DOHH2 (cell line): ENCODE measurements around the gene RAB10.

Experiments used
- H3F3A ChIP-seq: fragments of 200-600 bp; sonication (generic), shearing (Covaris generic); 2 replicates; pipeline ENCODE4 v1.6.0; 2016; ENCODE audit warnings: antibody characterized with exemption, mild to moderate bottlenecking; ENCODE audit not compliant: control insufficient read depth, insufficient read depth
- H3K27ac ChIP-seq: fragments of 200-600 bp; sonication (generic); 2 replicates; pipeline ENCODE4 v1.5.1; 2014; ENCODE audit warnings: low read depth, mild to moderate bottlenecking, low read length, moderate library complexity
- H3K27me3 ChIP-seq: fragments of 200-600 bp; sonication (generic); 2 replicates; pipeline ENCODE4 v1.6.1; 2014; ENCODE audit warnings: mild to moderate bottlenecking, low read length, mixed read lengths; ENCODE audit not compliant: control insufficient read depth
- H3K36me3 ChIP-seq: fragments of 200-600 bp; sonication (generic); 2 replicates; pipeline ENCODE4 v1.6.1; 2014; ENCODE audit warnings: mild to moderate bottlenecking, low read length, moderate library complexity, mixed read lengths; ENCODE audit not compliant: control insufficient read depth
- H3K4me1 ChIP-seq: fragments of 200-600 bp; sonication (generic); 2 replicates; pipeline ENCODE4 v1.6.1; 2014; ENCODE audit warnings: mild to moderate bottlenecking, low read length, mixed read lengths; ENCODE audit not compliant: control insufficient read depth
- H3K4me2 ChIP-seq: fragments of 200-600 bp; sonication (generic); 2 replicates; pipeline ENCODE4 v1.6.0; 2014; ENCODE audit warnings: mild to moderate bottlenecking, low read length, moderate library complexity
- H3K4me3 ChIP-seq: fragments of 200-600 bp; sonication (generic); 2 replicates; pipeline ENCODE4 v1.5.1; 2014; ENCODE audit warnings: mild to moderate bottlenecking, low read length, mixed read lengths
- H3K79me2 ChIP-seq: fragments of 200-600 bp; sonication (generic); 2 replicates; pipeline ENCODE4 v1.6.1; 2014; ENCODE audit warnings: mild to moderate bottlenecking, low read length, mixed read lengths; ENCODE audit not compliant: control insufficient read depth
- H3K9me2 ChIP-seq: fragments of 200-600 bp; sonication (generic); replicated peaks from 2 replicates; pipeline ENCODE4 v1.6.1; 2014; ENCODE audit warnings: mild to moderate bottlenecking, low read length, mixed read lengths; ENCODE audit not compliant: control insufficient read depth
- H3K9me3 ChIP-seq: fragments of 200-600 bp; sonication (generic); 2 replicates; pipeline ENCODE4 v1.6.1; 2014; ENCODE audit warnings: antibody characterized with exemption, low read length, mixed read lengths; ENCODE audit not compliant: control insufficient read depth, insufficient read depth
- H4K20me1 ChIP-seq: fragments of 200-600 bp; sonication (generic); 2 replicates; pipeline ENCODE4 v1.6.0; 2014; ENCODE audit warnings: low read depth, mild to moderate bottlenecking, antibody characterized with exemption, low read length, moderate library complexity; ENCODE audit not compliant: control insufficient read depth, insufficient read depth
- CTCF ChIP-seq: fragments of 200-600 bp; sonication (generic); IDR thresholded peaks from one replicate; pipeline ENCODE4 v1.5.1; 2014; ENCODE audit warnings: antibody characterized with exemption, mild to moderate bottlenecking, low read depth, low read length; ENCODE audit not compliant: poor library complexity, severe bottlenecking
- EZH2phosphoT487 ChIP-seq: fragments of 200-600 bp; sonication (generic); IDR thresholded peaks from 2 replicates; pipeline ENCODE4 v1.6.1; 2017; ENCODE audit warnings: borderline replicate concordance, mild to moderate bottlenecking, antibody characterized with exemption, low read length, moderate library complexity, mixed read lengths

Gene RAB10

GRCh38 chr2:26033818-26034636 is at the start of gene RAB10:
RAB10 (plus strand) TSS chr2:26034084; CDS start chr2:26034609, 525 bp downstream.
- Histone ChIP-seq H3K9me2 (no peaks in the 10 kb centered on the region), H3K4me2 (peak within 1 kb of the TSS; percentile 98), H3K79me2 (peaks cover 61% of the 10 kb centered on the region), H3K27me3 (no peaks in the 10 kb centered on the region), H3K9me3 (no peaks in the 10 kb centered on the region), H4K20me1 (peaks cover 22% of the 10 kb centered on the region), H3K4me3 (peak within 1 kb of the TSS; percentile 84), H3K4me1 (peaks cover 29% of the 10 kb centered on the region), H3K27ac (peak within 1 kb of the TSS; percentile 70), H3K36me3 (peaks cover 29% of the 10 kb centered on the region), H3F3A (no peaks in the 10 kb centered on the region)
- TF ChIP-seq CTCF (no peak), EZH2phosphoT487 (no peak)

- H3K36me3 ChIP-seq: no peaks in the 10 kb centered on the region
- H3K27me3 ChIP-seq: peaks cover 9% of the 10 kb centered on the region
- TF ChIP-seq EZH2phosphoT487: no peak
- TF ChIP-seq CTCF: no peak
- H3K9me3 ChIP-seq: no peaks in the 10 kb centered on the region
- H4K20me1 ChIP-seq: no peaks in the 10 kb centered on the region
- H3K79me2 ChIP-seq: no peaks in the 10 kb centered on the region
- H3F3A ChIP-seq: no peaks in the 10 kb centered on the region; the same call in 1 of the 2 replicates
- no peak overlapping the region for H3K4me2 ChIP-seq
- no peak overlapping the region for H3K4me3 ChIP-seq
- no peak overlapping the region for H3K27ac ChIP-seq
- H3K9me2 ChIP-seq: no peaks in the 10 kb centered on the region
- no peaks in the 10 kb centered on the region for H3K4me1 ChIP-seq
Observed at GRCh38 chr2:25988134-25988533, 45.8 kb upstream of the RAB10 start.

GRCh38 chr2:25989154-25989553 is 44.7 kb upstream of the RAB10 start:
- Histone ChIP-seq H3K9me2 (no peaks in the 10 kb centered on the region), H3K4me2 (no peak overlapping the region), H3K36me3 (no peaks in the 10 kb centered on the region), H3K27me3 (peaks cover 7% of the 10 kb centered on the region; the same call in 1 of the 2 replicates), H3K4me3 (no peak overlapping the region), H4K20me1 (no peaks in the 10 kb centered on the region), H3F3A (no peaks in the 10 kb centered on the region; the same call in 1 of the 2 replicates), H3K9me3 (no peaks in the 10 kb centered on the region), H3K79me2 (no peaks in the 10 kb centered on the region), H3K27ac (no peak overlapping the region), H3K4me1 (no peaks in the 10 kb centered on the region)
- no peak for TF ChIP-seq EZH2phosphoT487
- TF ChIP-seq CTCF: no peak
